Activated effector memory CD4-positive, alpha-beta T cell treated with anti-CD3 and anti-CD28 coated beads, Interleukin-2, amount 50 U/mL, for 16 hours (primary cell): Measurements from ENCODE around the gene GOLGA8R.
A peak's percentile ranks its signal among the peaks of the same experiment; 100 is the strongest.
"Not testable (repeated sequence)": the region's sequence is repeated elsewhere in the genome, so short reads cannot be mapped to it uniquely, and the experiment has no call there.

ENCODE experiments used
- DNase-seq: peaks from one replicate; pipeline ENCODE4 v3.0.0-alpha.2; 2020

GOLGA8R gene

GRCh38 chr15:30414160-30414559, at the start of gene GOLGA8R:
TSS of gene GOLGA8R (minus strand) at chr15:30414260. CDS start at chr15:30414162, 98 bp downstream.
- not testable (repeated sequence) for DNase-seq

- not testable (repeated sequence) for DNase-seq
These were observed 49.8 kb upstream of the GOLGA8R start for GRCh38 chr15:30463849-30464248.

DNA sequence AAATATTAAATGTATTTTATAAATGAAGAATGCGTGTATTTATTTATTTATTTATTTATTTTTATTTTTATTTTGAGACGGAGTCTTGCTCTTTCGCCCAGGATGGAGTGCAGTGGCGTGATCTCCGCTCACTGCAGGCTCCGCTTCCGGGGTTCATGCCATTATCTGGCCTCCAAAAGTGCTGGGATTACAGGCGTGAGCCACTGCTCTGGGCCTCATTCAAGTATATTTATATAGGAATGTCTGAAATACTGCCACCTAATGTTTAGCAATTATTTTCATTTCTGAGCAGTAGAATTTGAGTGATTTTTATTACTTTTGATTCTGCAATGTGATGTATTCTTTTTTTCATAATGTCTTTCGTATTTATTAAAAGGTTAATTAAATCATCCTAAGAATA, 48.1 kb upstream of the GOLGA8R start:
- DNase-seq, result not testable (repeated sequence)

- not testable (repeated sequence) for DNase-seq
These were observed 38.6 kb upstream of the GOLGA8R start for GRCh38 chr15:30452702-30453101.

- not testable (repeated sequence) for DNase-seq
These were observed 24.3 kb upstream of the GOLGA8R start for GRCh38 chr15:30438348-30438747.

GRCh38 chr15:30435878-30436277, 21.8 kb upstream of the GOLGA8R start:
- not testable (repeated sequence) for DNase-seq

DNA sequence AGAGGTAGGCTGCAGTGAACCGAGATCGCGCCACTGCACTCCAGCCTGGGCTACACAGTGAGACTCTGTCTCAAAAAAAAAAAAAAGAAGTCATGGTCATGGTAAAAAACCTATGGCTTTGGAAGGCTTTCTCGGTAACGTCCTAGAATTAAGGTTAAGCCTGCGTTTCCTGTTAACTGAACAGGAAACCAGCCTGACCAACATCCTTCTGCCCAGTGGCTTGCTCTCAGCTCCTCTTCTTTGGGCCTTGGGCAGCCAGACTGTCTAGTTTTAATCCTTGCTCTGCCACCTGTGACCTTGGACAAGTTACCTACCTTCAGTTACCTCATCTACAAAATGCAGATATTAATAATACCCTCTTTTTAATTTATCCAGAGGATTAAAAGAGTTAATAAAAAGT, 6.7 kb upstream of the GOLGA8R start:
- DNase-seq, result not testable (repeated sequence)

DNA sequence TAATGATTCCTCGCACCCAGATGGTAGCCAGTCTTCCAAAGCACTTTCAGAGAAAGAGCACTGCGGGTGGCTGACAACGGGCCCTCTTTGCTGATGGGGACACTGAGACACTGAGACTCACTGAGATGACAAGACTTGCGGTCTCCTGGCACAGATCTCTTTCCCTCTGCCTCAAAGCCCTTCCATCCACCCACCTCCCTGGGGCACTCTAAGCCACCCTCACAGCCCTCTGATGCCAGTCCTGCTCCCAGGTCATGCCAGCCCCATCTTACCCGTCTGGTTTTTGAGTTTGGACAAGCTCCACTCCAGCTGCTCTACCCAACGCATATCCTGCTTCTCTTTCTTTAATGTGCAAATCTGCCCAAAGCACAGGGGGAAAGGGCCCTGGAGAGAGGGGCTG, 6.4 kb downstream of the GOLGA8R start:
- peak; percentile 21 for DNase-seq

- peak; percentile 84 for DNase-seq
These were observed 15.1 kb downstream of the GOLGA8R start for GRCh38 chr15:30398988-30399387.

GRCh38 chr15:30393664-30393991, 20.4 kb downstream of the GOLGA8R start:
- DNase-seq, result not testable (repeated sequence)

- DNase-seq, result not testable (repeated sequence)
These were observed 21.0 kb downstream of the GOLGA8R start, which contains the start of gene CHRFAM7A for GRCh38 chr15:30392766-30393663. TSS of gene CHRFAM7A (minus strand) at chr15:30393540. CDS start at chr15:30383351, 10,189 bp downstream.

DNA sequence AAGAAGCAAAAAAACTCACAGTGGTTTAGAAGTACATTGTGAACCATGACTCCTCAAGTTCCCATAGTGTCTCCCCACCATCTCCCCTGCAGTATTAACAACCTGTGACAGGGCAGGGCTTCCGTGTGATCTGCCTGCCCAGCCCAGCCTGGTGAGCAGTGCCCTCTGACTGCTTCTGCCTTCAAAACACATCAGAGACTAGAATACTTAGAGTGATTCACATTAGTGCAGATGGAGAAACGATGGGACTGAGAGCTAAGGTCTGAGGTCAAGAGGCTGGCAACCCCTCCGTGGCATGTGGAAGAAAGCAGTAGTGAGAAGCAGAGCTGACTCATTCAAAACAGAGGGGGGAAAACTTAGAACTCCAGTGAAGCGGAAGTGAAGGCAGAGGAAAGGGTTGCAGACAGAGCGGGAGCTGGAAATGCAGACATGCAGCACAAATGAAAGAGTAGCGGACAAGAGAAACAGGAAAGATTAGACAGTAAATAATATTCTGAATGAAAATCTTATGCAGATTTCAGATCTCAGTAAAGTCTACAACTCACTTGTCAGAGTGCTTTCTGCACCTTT, 27.7 kb downstream of the GOLGA8R start:
- not testable (repeated sequence) for DNase-seq

- not testable (repeated sequence) for DNase-seq
These were observed 37.0 kb downstream of the GOLGA8R start for GRCh38 chr15:30377082-30377413.

DNA sequence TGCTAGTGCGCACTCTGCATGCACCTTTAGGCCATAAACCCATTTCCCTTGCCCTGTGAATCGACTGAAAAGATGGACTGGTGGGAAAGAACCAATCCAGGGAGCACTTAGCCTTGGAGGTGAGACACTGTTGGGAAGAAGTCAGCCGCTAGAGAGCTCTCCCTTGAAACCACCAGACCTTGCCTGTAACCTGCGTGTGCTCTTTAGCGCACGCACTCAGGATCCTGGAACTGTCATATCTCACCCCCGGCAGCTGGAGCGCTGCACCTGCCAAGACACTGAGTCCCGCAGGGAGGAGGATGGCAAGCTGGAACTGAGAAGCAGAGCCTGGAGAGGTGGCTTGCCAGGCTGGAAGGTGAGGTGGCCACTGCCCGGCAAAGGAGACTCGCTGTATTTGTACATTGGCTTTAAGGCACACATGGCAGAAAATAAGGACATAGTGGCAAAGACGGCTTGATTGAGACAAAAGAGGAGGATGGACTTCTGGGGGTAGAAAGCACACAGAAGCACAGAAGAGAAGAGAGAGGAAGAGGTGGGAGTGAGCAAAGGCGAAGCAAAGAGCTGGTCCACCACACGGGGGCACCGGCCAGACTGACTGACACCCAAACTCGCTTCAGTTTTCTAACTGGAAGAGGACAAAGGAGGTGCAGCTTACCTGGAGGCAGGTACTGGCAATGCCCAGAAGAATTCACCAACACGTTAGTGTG, 37.5 kb downstream of the GOLGA8R start:
- not testable (repeated sequence) for DNase-seq

DNA sequence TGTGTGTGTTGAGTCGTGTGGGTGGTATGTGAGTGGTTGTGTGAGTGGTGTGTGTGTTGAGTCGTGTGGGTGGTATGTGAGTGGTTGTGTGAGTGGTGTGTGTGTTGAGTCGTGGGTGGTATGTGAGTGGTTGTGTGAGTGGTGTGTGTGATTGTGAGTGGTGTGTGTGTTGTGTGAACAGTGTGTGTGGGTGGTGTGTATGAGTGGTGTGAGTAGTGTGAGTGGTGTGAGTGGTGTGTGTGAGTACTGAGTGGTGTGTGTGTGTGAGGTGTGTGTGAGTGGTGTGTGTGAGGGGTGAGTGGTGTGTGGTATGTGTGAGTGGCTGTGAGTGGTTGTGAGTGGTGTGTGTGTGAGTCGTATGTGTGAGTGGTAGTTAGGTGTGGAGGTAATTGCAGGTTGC, 38.2 kb downstream of the GOLGA8R start:
- DNase-seq, result not testable (repeated sequence)

- not testable (repeated sequence) for DNase-seq
These were observed 39.2 kb downstream of the GOLGA8R start for GRCh38 chr15:30374862-30375261.

DNA sequence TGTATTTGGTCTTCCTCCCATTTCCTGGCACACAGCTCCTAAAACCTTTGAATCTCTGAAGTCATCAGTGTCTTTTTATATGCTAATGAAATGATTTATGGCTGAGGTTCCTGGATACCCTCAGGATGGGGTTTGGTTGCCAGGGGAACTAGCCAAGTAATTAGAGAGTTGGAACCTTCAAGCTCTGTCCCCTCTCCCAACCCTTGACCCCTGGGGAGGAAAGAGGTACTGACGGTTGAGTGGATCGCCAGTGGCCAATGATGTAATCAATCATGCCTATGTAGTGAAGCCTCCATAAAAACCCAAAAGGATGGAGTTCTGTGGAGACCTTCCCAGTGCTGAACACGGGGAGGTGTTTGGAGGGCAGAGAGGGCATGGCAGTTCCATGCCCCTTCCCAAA, 45.8 kb downstream of the GOLGA8R start:
- DNase-seq, result not testable (repeated sequence)

DNA sequence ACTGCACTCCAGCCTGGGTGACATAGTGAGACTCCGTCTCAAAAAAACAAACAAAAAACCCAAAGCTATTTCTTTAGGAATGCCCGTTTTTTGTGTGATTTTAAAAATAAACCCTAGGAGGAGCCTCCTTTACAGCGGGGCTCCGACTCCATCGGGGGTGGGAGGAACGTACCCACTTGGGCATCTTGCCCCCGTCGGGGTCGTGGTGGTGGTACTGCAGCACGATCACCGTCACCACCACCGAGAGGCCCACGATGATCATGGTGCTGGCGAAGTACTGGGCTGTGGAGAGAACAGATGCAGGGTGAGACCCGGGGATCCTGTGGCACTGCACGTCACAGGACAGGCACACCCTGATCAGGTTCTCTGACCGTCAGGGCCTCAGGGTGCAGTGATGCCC, 46.8 kb downstream of the GOLGA8R start:
- DNase-seq, result peak; percentile 53

- DNase-seq, result not testable (repeated sequence)
These were observed 52.7 kb downstream of the GOLGA8R start for GRCh38 chr15:30361404-30361803.

DNA sequence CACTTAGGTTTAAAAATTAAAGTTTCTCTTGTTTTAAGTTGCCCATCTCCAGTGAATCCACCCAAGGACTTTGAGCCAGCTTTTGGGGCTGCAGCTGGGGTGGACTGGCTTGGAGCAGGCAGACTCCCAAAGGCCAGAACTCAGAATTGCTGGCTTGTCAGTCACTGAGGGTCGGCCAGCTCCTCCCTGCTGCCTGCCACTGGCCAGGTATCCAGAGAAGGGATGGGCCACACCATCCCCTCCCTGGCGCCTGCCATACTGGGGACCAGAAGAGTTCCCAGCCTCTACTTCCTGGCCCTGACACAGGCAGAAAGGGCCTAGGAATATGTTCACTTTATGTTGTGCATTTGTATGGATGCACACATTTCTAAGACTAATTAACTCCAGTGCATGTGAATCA, 53.1 kb downstream of the GOLGA8R start:
- not testable (repeated sequence) for DNase-seq

DNA sequence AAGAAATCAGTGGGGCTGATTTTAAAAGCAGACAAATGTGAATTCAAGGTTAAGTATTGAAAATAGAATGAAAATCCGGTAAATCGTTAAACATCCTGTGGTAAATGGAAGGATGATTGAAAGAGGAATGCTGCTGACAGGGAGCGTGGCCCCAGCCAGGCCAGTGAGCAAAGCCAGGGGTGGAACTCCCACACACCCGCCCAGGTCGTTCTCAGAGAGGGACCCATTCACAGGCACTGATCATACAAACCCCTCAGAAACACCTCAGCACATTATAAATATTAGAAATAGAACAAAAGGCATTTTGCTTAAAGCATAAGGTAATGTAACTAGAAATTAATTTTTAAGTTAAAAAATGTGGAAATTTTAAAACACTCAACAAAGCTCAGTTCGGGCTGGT, 59.0 kb downstream of the GOLGA8R start:
- not testable (repeated sequence) for DNase-seq
